OCI-LY1 (cell line): ENCODE results near the gene COA4.

Source experiments
- CTCF ChIP-seq: fragments of 200-600 bp; sonication (generic), shearing (Covaris generic); IDR thresholded peaks from 2 replicates; pipeline ENCODE4 v1.5.1; 2017; ENCODE audit warnings: mild to moderate bottlenecking, antibody characterized with exemption, low read length, moderate library complexity, mixed read lengths
- EZH2 ChIP-seq: fragments of 200-600 bp; sonication (generic), shearing (Covaris generic); IDR thresholded peaks from 2 replicates; pipeline ENCODE4 v1.8.0; 2017; ENCODE audit warnings: borderline replicate concordance, mixed run types, mild to moderate bottlenecking, antibody characterized with exemption, low read length, moderate library complexity, mixed read lengths

- no peak for TF ChIP-seq CTCF
- no peak for TF ChIP-seq EZH2
Measured at GRCh38 chr11:73883856-73884255, 7.2 kb upstream of the COA4 start.
